KG1 (cell line): ENCODE measurements around the gene NME9.

Experiments
- DNase-seq: peaks from one replicate; lab custom pipeline; 2025; lab: John Stamatoyannopoulos, UW

The NME9 gene

GRCh38 chr3:138362538-138362937, 32.9 kb upstream of the NME9 start:
- DNase-seq = no peak

GRCh38 chr3:138361561-138361971, 31.9 kb upstream of the NME9 start:
- no peak for DNase-seq

- no peak for DNase-seq
Measured at GRCh38 chr3:138360869-138361525, 31.3 kb upstream of the NME9 start.

GRCh38 chr3:138359919-138360868, 30.5 kb upstream of the NME9 start:
- DNase-seq = no peak

- no peak for DNase-seq
Measured at GRCh38 chr3:138359148-138359918, 29.7 kb upstream of the NME9 start.

- DNase-seq = no peak
Measured at GRCh38 chr3:138356730-138357405, 27.2 kb upstream of the NME9 start.

- DNase-seq = no peak
Measured at GRCh38 chr3:138355071-138355470, 25.4 kb upstream of the NME9 start.

GRCh38 chr3:138354376-138354775, 24.7 kb upstream of the NME9 start:
- DNase-seq = no peak

- no peak for DNase-seq
Measured at GRCh38 chr3:138351916-138352550, 22.4 kb upstream of the NME9 start.

GRCh38 chr3:138351151-138351550, 21.5 kb upstream of the NME9 start:
- no peak for DNase-seq

GRCh38 chr3:138349926-138350665, 20.4 kb upstream of the NME9 start:
- DNase-seq = no peak

GRCh38 chr3:138348754-138349739, 19.4 kb upstream of the NME9 start:
- no peak for DNase-seq

- no peak for DNase-seq
Measured at GRCh38 chr3:138347960-138348753, 18.5 kb upstream of the NME9 start, which contains the start of gene MRAS. MRAS (plus strand) TSS chr3:138348579; CDS start chr3:138372884, 24,305 bp downstream.

GRCh38 chr3:138344754-138345153, 15.1 kb upstream of the NME9 start:
- DNase-seq = no peak

- no peak for DNase-seq
Measured at GRCh38 chr3:138340511-138340910, 10.9 kb upstream of the NME9 start.

GRCh38 chr3:138338811-138339210, 9.2 kb upstream of the NME9 start:
- no peak for DNase-seq

GRCh38 chr3:138338244-138338643, 8.6 kb upstream of the NME9 start:
- no peak for DNase-seq

- no peak for DNase-seq
Measured at GRCh38 chr3:138336454-138336999, 6.9 kb upstream of the NME9 start.
